Smooth muscle cell of the pulmonary artery (primary cell): ENCODE data around the gene GNAT1. TPM values are rescaled to one million over a fixed set of nuclear protein-coding genes. Genes with fewer than 3 reads are reported as not detected.

ENCODE experiments used
- total RNA-seq: library from RNA; depleted of rRNA; stranded (reverse); fragments of >200 nt; gene quantifications from 2 replicates; pipeline ENCODE4 v1.2.3, GENCODE V29; 2014

GNAT1 gene
- total RNA-seq = not detected in 2 replicates

DNA sequence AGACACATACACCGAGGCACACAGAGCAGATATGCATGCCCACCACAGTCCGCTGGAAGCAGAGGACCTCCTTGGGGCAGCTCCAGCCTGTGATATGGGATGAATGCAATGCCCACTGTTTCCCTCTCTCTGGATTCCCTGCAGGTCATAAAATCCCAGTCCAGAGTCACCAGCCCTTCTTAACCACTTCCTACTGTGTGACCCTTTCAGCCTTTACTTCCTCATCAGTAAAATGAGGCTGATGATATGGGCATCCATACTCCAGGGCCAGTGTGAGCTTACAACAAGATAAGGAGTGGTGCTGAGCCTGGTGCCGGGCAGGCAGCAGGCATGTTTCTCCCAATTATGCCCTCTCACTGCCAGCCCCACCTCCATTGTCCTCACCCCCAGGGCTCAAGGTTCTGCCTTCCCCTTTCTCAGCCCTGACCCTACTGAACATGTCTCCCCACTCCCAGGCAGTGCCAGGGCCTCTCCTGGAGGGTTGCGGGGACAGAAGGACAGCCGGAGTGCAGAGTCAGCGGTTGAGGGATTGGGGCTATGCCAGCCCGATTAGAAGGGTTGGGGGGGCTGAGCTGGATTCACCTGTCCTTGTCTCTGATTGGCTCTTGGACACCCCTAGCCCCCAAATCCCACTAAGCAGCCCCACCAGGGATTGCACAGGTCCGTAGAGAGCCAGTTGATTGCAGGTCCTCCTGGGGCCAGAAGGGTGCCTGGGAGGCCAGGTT is at the start of gene GNAT1:
Gene GNAT1 (plus strand): TSS at position 675 of the 725 bp plus-strand sequence. CDS start 116 bp downstream, outside the sequence.

DNA sequence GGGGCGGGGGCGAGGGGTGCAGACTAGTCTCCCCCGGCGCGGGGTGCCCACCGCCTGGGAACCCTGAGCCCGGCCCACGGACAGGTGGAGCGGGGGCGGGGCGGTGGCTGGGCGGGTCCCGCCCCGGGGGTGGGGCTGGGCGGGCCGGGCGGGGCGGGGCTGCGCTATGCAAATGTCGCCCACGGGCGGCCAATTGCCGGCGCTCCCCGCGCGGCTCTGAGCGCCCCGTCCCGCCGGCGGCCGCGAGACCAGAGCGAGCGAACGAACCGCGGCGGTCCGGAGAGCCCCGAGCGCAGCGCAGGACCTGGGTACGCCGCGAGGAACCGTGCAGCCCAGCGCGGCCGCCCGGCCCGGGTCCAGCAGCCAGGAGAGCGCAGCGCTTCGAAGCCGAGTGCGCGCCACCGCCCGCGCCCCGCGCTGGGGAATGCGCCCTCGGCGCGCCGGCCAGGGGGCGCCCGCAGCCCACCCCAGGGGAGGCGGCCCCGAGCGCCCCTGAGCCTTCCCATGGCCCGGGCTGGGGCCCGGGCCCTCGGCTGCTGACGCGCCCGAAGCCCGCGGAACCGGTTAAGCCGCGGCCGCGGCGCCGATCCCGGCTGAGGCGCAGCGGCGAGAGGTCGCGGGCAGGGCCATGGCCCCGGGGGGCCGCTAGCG is 36.4 kb upstream of the GNAT1 start, which contains the start of gene SEMA3F:
Gene SEMA3F (plus strand): TSS at position 485 of the 651 bp plus-strand sequence. CDS start 4,299 bp downstream, outside the sequence.

DNA sequence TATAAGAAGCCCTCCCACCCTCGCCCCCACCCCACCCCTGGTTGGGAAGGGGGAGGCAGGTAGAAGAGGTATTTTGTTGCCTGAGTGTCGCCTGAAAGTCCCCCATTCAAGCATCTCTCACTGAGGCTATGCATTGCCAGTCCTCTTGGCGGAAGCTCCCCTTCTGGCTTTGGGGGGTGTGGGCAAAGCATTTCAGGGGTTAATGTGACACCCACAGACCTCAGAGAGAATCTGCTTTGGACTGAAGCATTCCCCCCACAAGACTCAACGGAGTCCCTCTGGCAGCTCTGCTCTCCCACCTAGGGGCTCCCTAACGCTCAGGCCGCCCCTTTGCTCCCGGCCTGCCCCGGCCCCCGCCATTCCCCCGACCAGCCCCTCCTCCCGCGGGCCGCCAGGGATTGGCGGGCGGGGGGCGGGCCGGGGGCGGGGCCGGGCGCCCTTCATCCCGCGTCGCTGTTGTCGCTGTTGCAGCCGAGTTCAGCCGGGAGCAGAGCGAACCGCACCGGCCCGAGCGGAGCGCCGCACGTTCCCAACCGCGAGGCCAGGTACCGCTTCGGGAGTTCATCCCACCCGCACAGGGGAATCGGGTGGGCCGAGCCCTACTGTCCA is 13.5 kb downstream of the GNAT1 start, which contains the start of gene SLC38A3:
Gene SLC38A3 (plus strand): TSS at position 468 of the 609 bp plus-strand sequence. CDS start 8,929 bp downstream, outside the sequence.

GRCh38 chr3:50235716-50236483 is 44.5 kb downstream of the GNAT1 start, which contains the start of gene GNAI2:
GNAI2 (plus strand) TSS chr3:50236204; CDS start chr3:50236336, 132 bp downstream.

Other genes with a start within 250 kb of the GNAT1 start
- gene RBM5, start 102.7 kb upstream of the GNAT1 start, total RNA-seq = 120 and 131 TPM in 2 replicates
- gene SEMA3F, start 36.3 kb upstream of the GNAT1 start, total RNA-seq = 18.6 and 31.0 TPM in 2 replicates
- gene SLC38A3, start 13.7 kb downstream of the GNAT1 start, total RNA-seq = not detected in 2 replicates
- 286 and 323 TPM in 2 replicates for gene GNAI2, start 44.6 kb downstream of the GNAT1 start, total RNA-seq
- 17.2 and 25.6 TPM in 2 replicates for gene SEMA3B, start 77.5 kb downstream of the GNAT1 start, total RNA-seq
- not detected in 2 replicates for gene LSMEM2, start 87.5 kb downstream of the GNAT1 start, total RNA-seq
- 53.4 and 85.1 TPM in 2 replicates for gene IFRD2, start 100.8 kb downstream of the GNAT1 start, total RNA-seq
- 10.6 and 10.8 TPM in 2 replicates for gene HYAL3, start 107.8 kb downstream of the GNAT1 start, total RNA-seq
- 3.5 and 5.4 TPM in 2 replicates for gene NAA80, start 107.8 kb downstream of the GNAT1 start, total RNA-seq
- gene HYAL1, start 112.0 kb downstream of the GNAT1 start, total RNA-seq = 0.89 and 2.5 TPM in 2 replicates
- 64.6 and 107 TPM in 2 replicates for gene HYAL2, start 131.1 kb downstream of the GNAT1 start, total RNA-seq
- gene TUSC2, start 136.6 kb downstream of the GNAT1 start, total RNA-seq = 14.5 and 18.3 TPM in 2 replicates
- 34.3 and 37.3 TPM in 2 replicates for gene RASSF1, start 149.2 kb downstream of the GNAT1 start, total RNA-seq
- 0.91 and 1.1 TPM in 2 replicates for gene ZMYND10, start 154.1 kb downstream of the GNAT1 start, total RNA-seq
- 18.4 and 20.1 TPM in 2 replicates for gene NPRL2, start 159.2 kb downstream of the GNAT1 start, total RNA-seq
- gene CYB561D2, start 159.3 kb downstream of the GNAT1 start, total RNA-seq = 31.0 and 32.3 TPM in 2 replicates
- gene TMEM115, start 167.9 kb downstream of the GNAT1 start, total RNA-seq = 53.0 and 54.7 TPM in 2 replicates